Measurements from ENCODE around the gene ACTR3.

DNA sequence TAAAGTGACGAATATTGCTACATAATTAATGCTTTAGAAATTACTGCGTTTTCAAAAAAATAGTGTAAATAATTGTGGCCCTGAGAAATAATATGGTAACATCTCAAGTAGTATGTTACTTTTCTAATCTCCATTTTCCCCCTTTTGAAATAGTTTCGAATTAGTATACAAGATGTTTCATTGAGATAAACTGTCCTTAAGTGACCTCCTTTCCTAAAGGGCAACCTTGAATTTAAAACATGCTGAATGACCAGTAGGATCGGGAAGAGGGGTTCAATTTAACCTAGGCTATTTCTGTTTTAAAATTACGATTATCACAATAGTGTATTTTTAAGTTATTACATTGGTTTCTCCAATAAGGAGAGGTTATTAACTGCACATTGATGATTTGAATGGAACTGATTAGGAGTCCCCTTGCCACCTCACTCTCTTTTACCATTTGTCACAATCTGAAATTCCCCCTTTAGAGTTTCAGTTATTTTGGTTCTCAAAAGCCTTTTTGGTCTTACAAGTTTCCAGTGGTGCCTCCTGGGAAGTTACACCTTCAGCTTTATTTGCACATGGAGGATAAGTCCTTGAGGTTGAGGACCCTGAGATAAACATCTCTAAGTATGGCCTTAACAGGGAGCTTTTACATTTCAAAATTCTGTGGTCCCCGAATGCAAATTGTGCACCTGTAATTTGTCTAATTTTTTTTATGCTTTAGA is 2.3 kb downstream of the ACTR3 start:
- TF ChIP-seq, protein P1, sequence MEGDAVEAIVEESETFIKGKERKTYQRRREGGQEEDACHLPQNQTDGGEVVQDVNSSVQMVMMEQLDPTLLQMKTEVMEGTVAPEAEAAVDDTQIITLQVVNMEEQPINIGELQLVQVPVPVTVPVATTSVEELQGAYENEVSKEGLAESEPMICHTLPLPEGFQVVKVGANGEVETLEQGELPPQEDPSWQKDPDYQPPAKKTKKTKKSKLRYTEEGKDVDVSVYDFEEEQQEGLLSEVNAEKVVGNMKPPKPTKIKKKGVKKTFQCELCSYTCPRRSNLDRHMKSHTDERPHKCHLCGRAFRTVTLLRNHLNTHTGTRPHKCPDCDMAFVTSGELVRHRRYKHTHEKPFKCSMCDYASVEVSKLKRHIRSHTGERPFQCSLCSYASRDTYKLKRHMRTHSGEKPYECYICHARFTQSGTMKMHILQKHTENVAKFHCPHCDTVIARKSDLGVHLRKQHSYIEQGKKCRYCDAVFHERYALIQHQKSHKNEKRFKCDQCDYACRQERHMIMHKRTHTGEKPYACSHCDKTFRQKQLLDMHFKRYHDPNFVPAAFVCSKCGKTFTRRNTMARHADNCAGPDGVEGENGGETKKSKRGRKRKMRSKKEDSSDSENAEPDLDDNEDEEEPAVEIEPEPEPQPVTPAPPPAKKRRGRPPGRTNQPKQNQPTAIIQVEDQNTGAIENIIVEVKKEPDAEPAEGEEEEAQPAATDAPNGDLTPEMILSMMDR (conservative IDR thresholded peaks at IDR 0.05 in 1 of 2, IDR thresholded peaks at IDR 0.05 in 1 of 2; ENCODE audit: extremely low read depth in 1 of 2, insufficient read depth in 1 of 2, low read depth in 1 of 2, low read length in 2 of 2) = no peak
- no peak for TF ChIP-seq EZH2 (IDR thresholded peaks at IDR 0.05; ENCODE audit: borderline replicate concordance, low read length)

Data from mammary epithelial cell (primary cell).